Activated naive CD8-positive, alpha-beta T cell (primary cell): ENCODE results near the gene NEURL1B.
"Not testable (repeated sequence)": the region's sequence is repeated elsewhere in the genome, so short reads cannot be mapped to it uniquely, and the experiment has no call there.

ENCODE experiments used
- H3K27ac Mint-ChIP-seq: one replicate; pipeline ENCODE4 v1.8.0; 2021; ENCODE audit warnings: mixed read lengths
- H3K27me3 Mint-ChIP-seq: one replicate; pipeline ENCODE4 v1.8.0; 2021; ENCODE audit warnings: mixed read lengths
- H3K36me3 Mint-ChIP-seq: one replicate; pipeline ENCODE4 v1.8.0; 2021; ENCODE audit warnings: mixed read lengths
- H3K4me1 Mint-ChIP-seq: one replicate; pipeline ENCODE4 v1.8.0; 2021; ENCODE audit warnings: low read depth, mixed read lengths
- H3K4me3 Mint-ChIP-seq: one replicate; pipeline ENCODE4 v1.8.0; 2021; ENCODE audit warnings: mild to moderate bottlenecking, mixed read lengths
- H3K9me3 Mint-ChIP-seq: one replicate; pipeline ENCODE4 v1.8.0; 2021; ENCODE audit warnings: low read depth, mixed read lengths

Gene NEURL1B

GRCh38 chr5:172647352-172648012, 6.4 kb downstream of the NEURL1B start:
- H3K4me1 Mint-ChIP-seq: peaks cover 1% of the 10 kb centered on the region
- H3K27me3 Mint-ChIP-seq: peaks cover 6% of the 10 kb centered on the region
- no peak overlapping the region for H3K4me3 Mint-ChIP-seq
- no peaks in the 10 kb centered on the region for H3K9me3 Mint-ChIP-seq
- no peak overlapping the region for H3K27ac Mint-ChIP-seq
- H3K36me3 Mint-ChIP-seq: no peaks in the 10 kb centered on the region

DNA sequence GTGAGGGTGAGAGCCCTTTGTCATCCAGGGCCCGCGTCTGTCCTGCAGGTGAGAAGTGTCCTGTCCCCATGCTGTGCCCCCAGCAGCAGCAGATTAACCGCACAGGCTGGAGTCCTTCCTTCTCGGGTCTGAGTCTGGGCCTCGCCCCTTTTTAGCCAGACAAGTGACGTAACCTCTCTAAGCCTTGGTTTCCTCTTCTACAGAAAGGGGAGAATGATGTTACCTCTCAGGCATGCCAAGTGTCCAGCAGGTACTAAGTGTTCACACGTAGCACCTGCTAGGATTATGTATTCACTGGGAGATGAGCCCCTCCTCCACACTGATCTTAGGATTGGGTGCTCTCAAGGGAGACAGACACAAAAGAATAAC, 6.9 kb downstream of the NEURL1B start:
- H3K27me3 Mint-ChIP-seq: peaks cover 4% of the 10 kb centered on the region
- H3K4me3 Mint-ChIP-seq: no peak overlapping the region
- no peaks in the 10 kb centered on the region for H3K36me3 Mint-ChIP-seq
- H3K27ac Mint-ChIP-seq: no peak overlapping the region
- H3K9me3 Mint-ChIP-seq: no peaks in the 10 kb centered on the region
- peaks cover under 1% of the 10 kb centered on the region for H3K4me1 Mint-ChIP-seq

GRCh38 chr5:172648755-172649154, 7.7 kb downstream of the NEURL1B start:
- Mint-ChIP-seq H3K9me3 (no peaks in the 10 kb centered on the region), H3K27me3 (no peaks in the 10 kb centered on the region), H3K4me3 (no peak overlapping the region), H3K36me3 (no peaks in the 10 kb centered on the region), H3K27ac (no peak overlapping the region), H3K4me1 (no peaks in the 10 kb centered on the region)

DNA sequence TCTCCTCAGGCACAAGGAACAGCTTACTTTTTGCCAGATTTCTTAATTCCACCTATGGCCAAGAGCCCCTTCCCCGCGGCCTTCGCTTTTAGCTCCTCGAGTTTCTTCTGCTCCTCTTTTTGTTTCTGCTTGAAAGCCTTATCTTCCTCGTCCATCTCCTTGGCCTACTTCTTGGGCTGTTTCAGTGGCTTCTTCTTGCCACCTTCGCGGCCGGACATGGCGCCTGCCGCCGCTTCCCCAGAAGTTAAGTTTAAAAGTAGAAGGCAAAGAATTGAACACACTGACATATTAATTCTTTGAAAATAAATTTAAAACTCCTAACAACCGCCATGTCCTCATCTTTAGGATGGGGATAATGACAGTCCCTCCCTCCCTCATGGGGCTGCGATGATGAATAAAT, 15.4 kb downstream of the NEURL1B start:
- H3K27ac Mint-ChIP-seq, H3K36me3 Mint-ChIP-seq, H3K4me3 Mint-ChIP-seq, H3K27me3 Mint-ChIP-seq, H3K4me1 Mint-ChIP-seq: not testable (repeated sequence)
- H3K9me3 Mint-ChIP-seq: peaks cover 12% of the 10 kb centered on the region

GRCh38 chr5:172657524-172658233, 16.6 kb downstream of the NEURL1B start:
- peaks cover 12% of the 10 kb centered on the region for H3K9me3 Mint-ChIP-seq
- not testable (repeated sequence) for H3K4me1 Mint-ChIP-seq, H3K27me3 Mint-ChIP-seq, H3K27ac Mint-ChIP-seq, H3K4me3 Mint-ChIP-seq, H3K36me3 Mint-ChIP-seq

DNA sequence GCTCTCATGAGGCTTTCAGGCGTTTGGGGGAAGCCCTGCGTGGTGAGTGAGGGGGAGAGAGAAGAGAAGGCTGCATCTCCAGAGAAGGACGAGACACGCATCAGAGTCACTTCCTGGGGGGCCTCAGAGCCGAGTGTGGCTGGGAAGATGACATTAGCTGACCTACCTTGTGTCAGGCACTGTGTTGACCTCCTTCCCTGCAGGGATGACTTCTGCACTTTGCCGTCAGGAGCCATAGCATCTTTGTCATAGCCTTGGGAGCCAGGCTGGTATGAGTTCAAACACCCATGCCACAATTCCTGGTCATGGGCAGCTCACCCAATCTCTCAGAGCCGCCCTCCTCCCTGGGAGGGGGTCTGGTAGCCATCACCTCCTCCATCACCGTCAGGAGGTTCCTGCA, 17.3 kb downstream of the NEURL1B start:
- Mint-ChIP-seq H3K36me3 (peaks cover 3% of the 10 kb centered on the region), H3K4me3 (no peak overlapping the region), H3K27ac (no peak overlapping the region), H3K4me1 (no peaks in the 10 kb centered on the region), H3K9me3 (peaks cover 12% of the 10 kb centered on the region), H3K27me3 (no peaks in the 10 kb centered on the region)

- H3K9me3 Mint-ChIP-seq: peaks cover 12% of the 10 kb centered on the region
- H3K4me1 Mint-ChIP-seq: no peaks in the 10 kb centered on the region
- peaks cover 3% of the 10 kb centered on the region for H3K36me3 Mint-ChIP-seq
- H3K4me3 Mint-ChIP-seq: no peak overlapping the region
- no peaks in the 10 kb centered on the region for H3K27me3 Mint-ChIP-seq
- H3K27ac Mint-ChIP-seq: no peak overlapping the region
Observed at GRCh38 chr5:172658961-172659501, 18.0 kb downstream of the NEURL1B start.

- Mint-ChIP-seq H3K4me1 (no peaks in the 10 kb centered on the region), H3K27me3 (no peaks in the 10 kb centered on the region), H3K27ac (no peak overlapping the region), H3K9me3 (peaks cover 12% of the 10 kb centered on the region), H3K4me3 (no peak overlapping the region), H3K36me3 (peaks cover 3% of the 10 kb centered on the region)
Observed at GRCh38 chr5:172659570-172659908, 18.5 kb downstream of the NEURL1B start.

DNA sequence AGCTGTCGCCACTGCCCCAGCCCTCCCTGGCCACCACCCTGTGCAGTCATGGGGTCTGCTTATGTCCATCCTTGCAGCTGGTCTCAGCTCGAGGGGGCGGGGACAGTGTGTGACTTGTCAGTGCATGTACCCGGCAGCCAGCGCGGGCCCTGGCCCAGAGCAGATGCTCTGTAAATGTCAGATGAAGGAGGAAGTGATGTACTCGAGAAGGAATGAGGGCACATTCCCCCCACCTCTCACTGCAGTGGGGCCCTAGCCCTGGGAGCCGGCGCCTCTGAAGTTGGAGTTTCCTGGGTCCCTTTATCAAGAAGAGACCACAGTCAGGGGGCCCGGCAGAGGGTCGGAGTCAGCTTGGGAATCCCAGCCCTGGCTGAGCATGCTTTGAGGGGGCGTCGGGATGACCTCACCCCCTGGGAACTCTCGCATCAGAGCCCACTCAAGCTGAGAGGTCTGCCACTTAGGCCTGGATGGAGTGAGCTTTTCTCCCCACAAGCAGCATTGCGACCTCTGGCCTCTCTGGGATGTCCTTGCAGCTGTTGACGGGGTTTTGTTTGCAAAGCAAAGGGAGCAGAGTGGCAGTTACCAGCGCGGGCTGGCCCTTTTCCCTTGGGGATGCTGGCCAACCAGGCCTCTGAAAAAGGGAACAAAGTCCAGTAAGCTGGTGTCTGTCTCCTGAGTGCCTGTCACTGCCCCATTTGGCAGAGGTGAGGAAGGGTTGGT, 19.0 kb downstream of the NEURL1B start:
- Mint-ChIP-seq H3K27ac (no peak overlapping the region), H3K36me3 (peaks cover 3% of the 10 kb centered on the region), H3K4me1 (no peaks in the 10 kb centered on the region), H3K4me3 (no peak overlapping the region), H3K27me3 (no peaks in the 10 kb centered on the region), H3K9me3 (peaks cover 12% of the 10 kb centered on the region)

GRCh38 chr5:172660974-172661373, 19.9 kb downstream of the NEURL1B start:
- Mint-ChIP-seq H3K27me3 (peaks cover 1% of the 10 kb centered on the region), H3K9me3 (peaks cover 10% of the 10 kb centered on the region), H3K4me3 (no peak overlapping the region), H3K27ac (no peak overlapping the region), H3K36me3 (peaks cover 1% of the 10 kb centered on the region), H3K4me1 (no peaks in the 10 kb centered on the region)

GRCh38 chr5:172661526-172661925, 20.5 kb downstream of the NEURL1B start:
- Mint-ChIP-seq H3K27ac (no peak overlapping the region), H3K4me1 (no peaks in the 10 kb centered on the region), H3K27me3 (peaks cover 1% of the 10 kb centered on the region), H3K36me3 (no peaks in the 10 kb centered on the region), H3K9me3 (peaks cover 7% of the 10 kb centered on the region), H3K4me3 (no peak overlapping the region)

- Mint-ChIP-seq H3K4me1 (no peaks in the 10 kb centered on the region), H3K9me3 (no peaks in the 10 kb centered on the region), H3K36me3 (no peaks in the 10 kb centered on the region), H3K27ac (no peak overlapping the region), H3K27me3 (peaks cover 1% of the 10 kb centered on the region), H3K4me3 (no peak overlapping the region)
Observed at GRCh38 chr5:172662596-172662995, 21.5 kb downstream of the NEURL1B start.

- no peaks in the 10 kb centered on the region for H3K9me3 Mint-ChIP-seq
- peaks cover 1% of the 10 kb centered on the region for H3K27me3 Mint-ChIP-seq
- H3K27ac Mint-ChIP-seq: no peak overlapping the region
Observed at GRCh38 chr5:172664018-172664417, 23.0 kb downstream of the NEURL1B start.

DNA sequence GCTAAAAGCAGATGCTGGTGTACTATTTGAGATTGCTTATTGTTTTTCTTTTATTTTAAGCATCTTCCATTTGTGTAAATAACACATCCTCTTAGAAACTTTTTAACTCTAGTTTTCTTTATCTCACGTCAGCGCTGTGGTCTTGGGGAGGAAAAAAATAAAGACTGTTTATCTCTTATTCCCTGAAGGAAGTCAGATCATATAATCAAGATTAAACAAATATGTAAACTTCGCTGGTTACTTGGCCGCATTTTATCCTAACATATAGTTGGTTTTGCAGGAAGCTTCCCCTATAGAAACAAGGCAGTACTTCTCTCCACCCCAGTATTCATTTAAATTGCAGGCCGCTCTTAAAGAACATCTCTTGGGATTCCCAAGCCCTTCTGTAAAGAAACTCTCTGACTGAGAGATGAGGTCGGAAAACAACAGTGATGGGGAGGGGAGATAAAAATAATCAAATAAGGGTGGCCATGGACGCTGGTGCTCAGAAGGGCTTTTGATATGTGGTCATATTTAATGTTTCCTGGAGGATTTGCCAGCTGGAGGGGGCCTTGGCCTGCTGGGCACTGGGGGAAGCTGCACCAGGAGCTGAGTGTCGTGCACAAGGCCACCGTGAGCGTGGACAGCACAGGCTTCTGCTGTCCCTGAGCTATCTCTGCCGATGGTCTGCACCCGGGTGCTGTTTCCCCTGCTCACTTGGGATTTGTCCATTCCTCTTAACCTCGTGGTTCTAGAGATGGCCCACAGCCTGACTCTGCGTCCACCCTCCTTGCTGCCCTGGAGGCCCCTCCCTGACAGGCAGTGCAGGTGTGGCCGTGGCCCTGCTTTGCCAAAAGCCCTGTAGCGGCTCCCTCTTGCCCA, 23.8 kb downstream of the NEURL1B start:
- Mint-ChIP-seq H3K4me1 (no peaks in the 10 kb centered on the region), H3K36me3 (no peaks in the 10 kb centered on the region), H3K9me3 (no peaks in the 10 kb centered on the region), H3K4me3 (no peak overlapping the region), H3K27ac (no peak overlapping the region), H3K27me3 (peaks cover 1% of the 10 kb centered on the region)

More at GRCh38 chr5:172664018-172664417, 23.0 kb downstream of the NEURL1B start:
- Mint-ChIP-seq H3K4me1 (no peaks in the 10 kb centered on the region), H3K4me3 (no peak overlapping the region), H3K36me3 (no peaks in the 10 kb centered on the region)
